Endothelial cell of umbilical vein (primary cell): Measurements from ENCODE around the gene DISP3. TPM values are rescaled to one million over a fixed set of nuclear protein-coding genes. Genes with fewer than 3 reads are reported as not detected.

ENCODE experiments used
- BruUV-seq: library from RNA; stranded (reverse); fragments of 400-500 nt; replicated peaks from 2 replicates; lab custom pipeline; 2021; lab: Mats Ljungman, UMichigan
- CTCF ChIA-PET: fragments of 300-600, 350-600 bp; sonication (Branson Sonifier 250); formaldehyde crosslinking; loops from one replicate; lab custom pipeline; 2021; ENCODE audit warnings: antibody characterized with exemption, inconsistent platforms; lab: Charles Lee
- POLR2A ChIA-PET: fragments of 300-600, 350-600 bp; sonication (Branson Sonifier 250); formaldehyde crosslinking; loops from one replicate; lab custom pipeline; 2021; ENCODE audit warnings: antibody characterized with exemption, inconsistent platforms; lab: Charles Lee
- DNase-seq: peaks from one replicate; pipeline ENCODE4 v3.0.0-alpha.2; 2011; ENCODE audit warnings: low read depth, low spot score
- FAIRE-seq: peaks from 2 replicates; lab custom pipeline; 2011; peaks lifted over from hg19 to GRCh38; lab: Jason Lieb, UNC
- H2AFZ ChIP-seq: 2 replicates; pipeline ENCODE4 v1.6.0; 2012; ENCODE audit warnings: low read depth, low read length, control low read depth, inconsistent platforms
- H3K27ac ChIP-seq: 2 replicates; pipeline ENCODE4 v1.5.1; 2011; ENCODE audit warnings: low read depth, mild to moderate bottlenecking, control low read depth, low read length, moderate library complexity; ENCODE audit not compliant: insufficient read depth
- H3K27me3 ChIP-seq, 2 experiments: 2 replicates each; pipeline versions ENCODE4 v1.6.0 to v1.6.1; 2011; ENCODE audit warnings: low read length in 2 of 2, mixed read lengths in 1 of 2; ENCODE audit not compliant: control insufficient read depth in 2 of 2, insufficient read depth in 2 of 2
- H3K36me3 ChIP-seq, 2 experiments: 2 replicates in 1 of 2; 3 replicates in 1 of 2; pipeline ENCODE4 v1.5.1; 2011; ENCODE audit warnings: low read length in 2 of 2, mild to moderate bottlenecking in 1 of 2, moderate library complexity in 1 of 2; ENCODE audit not compliant: control insufficient read depth in 2 of 2, insufficient read depth in 2 of 2; ENCODE audit errors: extremely low read depth in 1 of 2
- H3K4me1 ChIP-seq: 3 replicates; pipeline ENCODE4 v1.5.1; 2011; ENCODE audit warnings: mild to moderate bottlenecking, low read length; ENCODE audit not compliant: control insufficient read depth, insufficient read depth; ENCODE audit errors: extremely low read depth
- H3K4me2 ChIP-seq: 2 replicates; pipeline ENCODE4 v1.6.1; 2011; ENCODE audit warnings: low read length, control low read depth, mixed read lengths; ENCODE audit not compliant: insufficient read depth
- H3K4me3 ChIP-seq, 3 experiments: fragments of 200-600 bp in 1 of 3; sonication (generic), shearing (Covaris generic) in 1 of 3; replicated peaks in 1 of 3; 2 replicates each; pipeline ENCODE4 v1.5.1; 2011 to 2016; ENCODE audit warnings: control low read depth in 3 of 3, low read length in 3 of 3, mild to moderate bottlenecking in 2 of 3, inconsistent platforms in 1 of 3, low read depth in 1 of 3, moderate library complexity in 1 of 3; ENCODE audit not compliant: insufficient read depth in 1 of 3
- H3K79me2 ChIP-seq: 2 replicates; pipeline ENCODE4 v1.6.0; 2012; ENCODE audit warnings: low read length, inconsistent platforms; ENCODE audit not compliant: control insufficient read depth, insufficient read depth
- H3K9ac ChIP-seq: replicated peaks from 2 replicates; pipeline ENCODE3; 2011; ENCODE audit warnings: low read length, control low read depth; ENCODE audit not compliant: insufficient read depth; ENCODE audit errors: extremely low read depth
- H3K9me1 ChIP-seq: replicated peaks from 3 replicates; pipeline ENCODE4 v1.6.0; 2011; ENCODE audit warnings: mild to moderate bottlenecking, low read length; ENCODE audit not compliant: control insufficient read depth, insufficient read depth; ENCODE audit errors: extremely low read depth
- H3K9me3 ChIP-seq: replicated peaks from 2 replicates; pipeline ENCODE4 v1.5.1; 2012; ENCODE audit warnings: low read length, inconsistent platforms; ENCODE audit not compliant: control insufficient read depth, insufficient read depth
- H4K20me1 ChIP-seq: replicated peaks from 2 replicates; pipeline ENCODE3; 2011; ENCODE audit warnings: mild to moderate bottlenecking, low read length; ENCODE audit not compliant: control insufficient read depth, insufficient read depth; ENCODE audit errors: extremely low read depth
- EZH2 ChIP-seq: IDR thresholded peaks from 2 replicates; pipeline ENCODE4 v1.6.1; 2012; ENCODE audit warnings: borderline replicate concordance, low read depth, mild to moderate bottlenecking, moderate library complexity, low read length, inconsistent platforms; ENCODE audit not compliant: severe bottlenecking
- GATA2 ChIP-seq: IDR thresholded peaks from 2 replicates; pipeline ENCODE4 v1.7.0; 2011; ENCODE audit warnings: low read depth, mild to moderate bottlenecking, moderate library complexity, mixed read lengths, low read length; ENCODE audit not compliant: insufficient read length, insufficient read depth
- JUN ChIP-seq: IDR thresholded peaks from 2 replicates; pipeline ENCODE4 v1.6.1; 2011; ENCODE audit warnings: borderline replicate concordance, low read depth; ENCODE audit not compliant: insufficient read length, insufficient read depth
- POLR2AphosphoS5 ChIP-seq: IDR thresholded peaks from 2 replicates; pipeline ENCODE4 v1.6.1; 2012; ENCODE audit warnings: low read depth, mild to moderate bottlenecking, control low read depth, low read length, moderate library complexity; ENCODE audit not compliant: insufficient read depth
- dilution Hi-C: fragments of 300-500 bp; cut with MboI; formaldehyde crosslinking; loops from one replicate; pipeline ENCODE4 v1.15.0; 2019; ENCODE audit warnings: low sequenced_read_pairs; ENCODE audit not compliant: extremely low pct_ligation_motif_present
- intact Hi-C: fragments of 100-400 bp; cut with micrococcal nuclease; formaldehyde crosslinking; loops from one replicate; pipeline ENCODE4 v1.10.0; 2022
- polyA plus RNA-seq, 4 experiments: library from polyadenylated mRNA; depleted of rRNA in 3 of 4; stranded (reverse) in 3 of 4; unstranded in 1 of 4; fragments of >200 nt; gene quantifications; 2 replicates each; pipeline versions ENCODE4 v1.2.1 to v1.2.3, GENCODE V29; 2011 to 2012; ENCODE audit warnings: missing spikeins in 1 of 4
- total RNA-seq: library from RNA; stranded (reverse); gene quantifications from 2 replicates; pipeline ENCODE4 v1.2.3, GENCODE V29; 2021
- TF ChIP-seq, protein P1 (sequence below): IDR thresholded peaks from 2 replicates; pipeline ENCODE4 v1.6.1; 2011; ENCODE audit not compliant: insufficient read depth, insufficient read length
- TF ChIP-seq, protein P2 (sequence below), 2 donors: IDR thresholded peaks; 1 replicate in 1 of 2; 2 replicates in 1 of 2; pipeline ENCODE4 v1.5.1; 2011; ENCODE audit warnings: low read length in 2 of 2, mild to moderate bottlenecking in 2 of 2, moderate library complexity in 2 of 2, control low read depth in 1 of 2, inconsistent platforms in 1 of 2, low read depth in 1 of 2; ENCODE audit not compliant: insufficient read depth in 1 of 2; ENCODE audit errors: extremely low read depth in 1 of 2

The DISP3 gene
- total and polyA plus RNA-seq, 2 donors (not counting 3 experiments of a cell fraction or from before 2014, with no cell fraction given): 0.26 to 0.49 TPM

- H3K36me3 ChIP-seq: no peaks in the 10 kb centered on the region
- H2AFZ ChIP-seq: no peak overlapping the region
- H4K20me1 ChIP-seq: no peaks in the 10 kb centered on the region
- TF ChIP-seq JUN: no peak
- TF ChIP-seq, protein P1, sequence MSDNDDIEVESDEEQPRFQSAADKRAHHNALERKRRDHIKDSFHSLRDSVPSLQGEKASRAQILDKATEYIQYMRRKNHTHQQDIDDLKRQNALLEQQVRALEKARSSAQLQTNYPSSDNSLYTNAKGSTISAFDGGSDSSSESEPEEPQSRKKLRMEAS: no peak
- no peak for TF ChIP-seq EZH2
- TF ChIP-seq, protein P2, sequence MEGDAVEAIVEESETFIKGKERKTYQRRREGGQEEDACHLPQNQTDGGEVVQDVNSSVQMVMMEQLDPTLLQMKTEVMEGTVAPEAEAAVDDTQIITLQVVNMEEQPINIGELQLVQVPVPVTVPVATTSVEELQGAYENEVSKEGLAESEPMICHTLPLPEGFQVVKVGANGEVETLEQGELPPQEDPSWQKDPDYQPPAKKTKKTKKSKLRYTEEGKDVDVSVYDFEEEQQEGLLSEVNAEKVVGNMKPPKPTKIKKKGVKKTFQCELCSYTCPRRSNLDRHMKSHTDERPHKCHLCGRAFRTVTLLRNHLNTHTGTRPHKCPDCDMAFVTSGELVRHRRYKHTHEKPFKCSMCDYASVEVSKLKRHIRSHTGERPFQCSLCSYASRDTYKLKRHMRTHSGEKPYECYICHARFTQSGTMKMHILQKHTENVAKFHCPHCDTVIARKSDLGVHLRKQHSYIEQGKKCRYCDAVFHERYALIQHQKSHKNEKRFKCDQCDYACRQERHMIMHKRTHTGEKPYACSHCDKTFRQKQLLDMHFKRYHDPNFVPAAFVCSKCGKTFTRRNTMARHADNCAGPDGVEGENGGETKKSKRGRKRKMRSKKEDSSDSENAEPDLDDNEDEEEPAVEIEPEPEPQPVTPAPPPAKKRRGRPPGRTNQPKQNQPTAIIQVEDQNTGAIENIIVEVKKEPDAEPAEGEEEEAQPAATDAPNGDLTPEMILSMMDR (IDR thresholded peaks at IDR 0.05; ENCODE audit: extremely low read depth in 1 of 2, insufficient read depth in 1 of 2, low read depth in 1 of 2, low read length in 2 of 2): no peak
- no peak for TF ChIP-seq GATA2
- no peak for TF ChIP-seq POLR2AphosphoS5
- DNase-seq (no peak), FAIRE-seq (no peak)
- no peak overlapping the region for H3K4me3 ChIP-seq
- no peaks in the 10 kb centered on the region for H3K4me1 ChIP-seq
- CTCF ChIA-PET: interaction anchor here (1.0 kb wide), 1 partner anchor 11 kb away, joined by 3 read pairs; no protein-coding TSS in a partner anchor
- intact Hi-C loops: no loop called here
- POLR2A ChIA-PET: interaction anchor here (0.6 kb wide), 1 partner anchor 214 kb away, joined by 3 read pairs; no protein-coding TSS in a partner anchor
- no peaks in the 10 kb centered on the region for H3K79me2 ChIP-seq
- H3K9me1 ChIP-seq: no peaks in the 10 kb centered on the region
- H3K4me2 ChIP-seq: no peak overlapping the region
- no peaks in the 10 kb centered on the region for H3K9me3 ChIP-seq
- no peak overlapping the region for H3K27ac ChIP-seq
- BruUV-seq: no TSS peak
- dilution Hi-C loops: no loop called here
- no peaks in the 10 kb centered on the region for H3K27me3 ChIP-seq
- H3K9ac ChIP-seq: no peak overlapping the region
Observed at GRCh38 chr1:11563560-11564069, 84.7 kb downstream of the DISP3 start.
